GM12864 (cell line): ENCODE results near the gene EBPL.

Experiments
- DNase-seq: peaks from one replicate; pipeline ENCODE4 v3.0.0-alpha.2; 2011; ENCODE audit warnings: low read depth
- H3K4me3 ChIP-seq: 2 replicates; pipeline ENCODE4 v1.5.1; 2011; ENCODE audit warnings: mild to moderate bottlenecking, low read depth, low read length, control low read depth
- TF ChIP-seq, protein P1 (sequence below): IDR thresholded peaks from 2 replicates; pipeline ENCODE4 v1.5.1; 2011; ENCODE audit warnings: low read depth, mild to moderate bottlenecking, moderate library complexity, low read length, control low read depth, inconsistent platforms; ENCODE audit errors: missing control alignments

EBPL gene

DNA sequence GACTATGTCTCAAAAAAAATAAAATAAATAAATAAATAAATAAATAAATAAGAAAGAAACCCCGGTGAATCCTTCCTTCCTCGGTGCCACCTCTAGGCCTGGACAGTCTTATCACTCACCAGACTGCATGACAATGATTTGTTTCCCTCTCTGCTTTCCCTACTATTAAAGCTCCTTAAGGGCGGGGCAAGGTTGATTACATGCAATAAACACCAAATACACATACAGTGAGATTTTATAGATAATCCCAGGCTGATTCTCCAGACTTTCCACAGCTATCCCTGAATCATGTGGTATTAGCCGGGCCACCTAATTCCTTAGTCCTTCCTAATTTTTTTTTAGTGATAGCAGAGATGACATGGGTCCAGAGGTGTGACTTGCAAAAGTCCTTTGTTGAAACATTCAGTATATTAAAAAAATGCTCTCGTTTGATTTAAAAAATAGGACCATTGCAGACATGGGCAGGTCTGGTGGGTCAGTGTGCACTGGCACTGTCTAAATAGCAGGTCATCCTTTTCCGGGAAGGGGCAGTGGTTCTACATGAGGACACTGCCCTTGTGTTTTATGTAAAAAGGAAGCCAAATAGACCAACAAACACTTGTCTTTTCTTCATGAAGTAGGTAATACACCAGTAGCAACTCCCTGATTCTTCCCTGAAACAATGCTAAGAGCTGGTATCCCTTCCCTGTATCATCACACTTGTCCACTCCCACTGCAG lies 14.5 kb downstream of the EBPL start:
- TF ChIP-seq, protein P1, sequence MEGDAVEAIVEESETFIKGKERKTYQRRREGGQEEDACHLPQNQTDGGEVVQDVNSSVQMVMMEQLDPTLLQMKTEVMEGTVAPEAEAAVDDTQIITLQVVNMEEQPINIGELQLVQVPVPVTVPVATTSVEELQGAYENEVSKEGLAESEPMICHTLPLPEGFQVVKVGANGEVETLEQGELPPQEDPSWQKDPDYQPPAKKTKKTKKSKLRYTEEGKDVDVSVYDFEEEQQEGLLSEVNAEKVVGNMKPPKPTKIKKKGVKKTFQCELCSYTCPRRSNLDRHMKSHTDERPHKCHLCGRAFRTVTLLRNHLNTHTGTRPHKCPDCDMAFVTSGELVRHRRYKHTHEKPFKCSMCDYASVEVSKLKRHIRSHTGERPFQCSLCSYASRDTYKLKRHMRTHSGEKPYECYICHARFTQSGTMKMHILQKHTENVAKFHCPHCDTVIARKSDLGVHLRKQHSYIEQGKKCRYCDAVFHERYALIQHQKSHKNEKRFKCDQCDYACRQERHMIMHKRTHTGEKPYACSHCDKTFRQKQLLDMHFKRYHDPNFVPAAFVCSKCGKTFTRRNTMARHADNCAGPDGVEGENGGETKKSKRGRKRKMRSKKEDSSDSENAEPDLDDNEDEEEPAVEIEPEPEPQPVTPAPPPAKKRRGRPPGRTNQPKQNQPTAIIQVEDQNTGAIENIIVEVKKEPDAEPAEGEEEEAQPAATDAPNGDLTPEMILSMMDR, result no peak
- no peak for DNase-seq

DNA sequence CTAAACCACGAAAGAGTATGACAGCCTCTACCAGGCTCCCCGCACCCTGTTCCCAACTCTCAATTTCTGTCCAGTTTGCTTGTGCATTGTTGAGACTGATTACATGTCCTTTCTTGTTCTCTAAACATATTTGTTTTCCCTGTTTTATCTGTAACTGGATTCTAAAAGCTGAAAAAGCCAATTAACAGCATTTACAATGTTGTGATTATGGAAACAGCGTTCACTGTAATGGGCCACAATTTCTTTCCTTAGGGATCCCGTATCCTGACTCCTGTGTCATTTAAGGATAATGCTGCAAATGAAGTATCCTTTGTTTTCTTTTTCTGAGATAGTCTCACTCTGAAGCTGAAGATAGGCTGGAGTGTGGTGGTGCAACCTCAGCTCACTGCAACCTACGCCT lies 20.5 kb downstream of the EBPL start:
- no peak for DNase-seq
- TF ChIP-seq, protein P1, result no peak
- H3K4me3 ChIP-seq, result no peak overlapping the region

More for the DNA sequence above, 14.5 kb downstream of the EBPL start:
- no peak overlapping the region for H3K4me3 ChIP-seq

DNA sequence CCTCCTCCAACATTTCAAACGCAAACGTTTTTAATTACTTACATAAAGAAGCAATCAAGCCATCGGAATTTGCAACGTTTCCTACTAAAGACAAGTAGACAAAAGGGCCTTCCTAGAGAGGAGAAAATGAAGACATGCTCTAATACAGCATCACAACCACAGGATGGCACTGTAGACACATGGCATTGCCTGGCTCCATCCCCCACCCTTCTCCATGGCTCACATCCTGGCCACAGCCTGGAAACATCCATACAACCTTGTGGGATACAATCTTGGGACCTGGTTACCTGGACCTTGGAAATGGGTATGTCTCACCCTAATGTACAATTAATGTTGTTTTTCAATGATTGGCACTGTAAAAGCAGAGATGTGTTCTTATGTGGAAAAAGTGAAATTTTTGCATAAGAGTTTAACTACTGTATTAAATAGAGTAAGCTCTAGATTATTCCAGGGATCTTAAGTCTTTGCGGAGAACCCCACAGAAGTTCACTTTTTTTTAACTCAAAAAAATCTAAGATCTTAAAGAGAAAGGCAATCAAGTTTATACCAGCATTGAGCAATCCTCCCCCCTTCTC lies 21.5 kb downstream of the EBPL start:
- TF ChIP-seq, protein P1, result peak; percentile 51
- DNase-seq, result no peak
- no peak overlapping the region for H3K4me3 ChIP-seq

DNA sequence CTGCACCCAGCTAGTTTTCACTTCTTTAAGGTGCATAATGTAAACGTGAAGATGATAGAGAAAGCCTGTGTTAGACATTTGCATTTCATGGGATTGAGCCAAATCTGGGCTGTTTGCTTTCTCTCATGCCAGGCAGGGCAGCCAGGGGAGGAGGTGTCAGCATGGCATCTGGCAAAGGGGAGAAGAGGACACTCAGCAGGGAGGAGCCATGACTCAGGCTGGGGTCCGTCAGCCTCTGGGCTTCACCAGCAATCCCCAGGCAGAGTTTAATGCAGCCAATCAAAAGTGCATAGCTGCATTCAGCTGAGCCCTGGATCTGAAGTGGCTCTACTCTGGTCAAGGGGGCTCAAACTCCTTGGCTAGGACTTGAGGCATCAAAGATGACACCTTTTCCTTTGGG lies 23.5 kb downstream of the EBPL start:
- H3K4me3 ChIP-seq, result no peak overlapping the region
- DNase-seq, result no peak
- TF ChIP-seq, protein P1, result no peak

DNA sequence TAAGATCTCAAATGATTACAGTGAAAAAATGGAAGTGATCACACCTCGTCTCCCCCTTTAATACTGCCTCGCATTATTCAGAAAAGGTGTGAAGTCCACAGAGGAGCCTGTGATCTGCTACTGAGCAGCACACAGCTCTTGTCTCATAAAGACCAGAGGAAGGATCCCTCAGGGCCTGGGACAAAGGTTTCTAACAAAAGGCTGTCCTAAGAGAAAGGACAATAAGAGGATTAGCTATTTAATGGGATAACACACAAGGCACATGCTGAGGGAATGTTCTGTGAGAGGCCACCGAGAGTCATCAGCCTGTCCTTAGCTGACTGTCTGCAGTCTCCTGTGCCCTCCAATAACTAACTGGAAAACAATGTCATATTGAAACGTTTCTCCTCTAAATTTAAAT lies 26.7 kb downstream of the EBPL start:
- no peak for DNase-seq
- H3K4me3 ChIP-seq, result no peak overlapping the region
- TF ChIP-seq, protein P1, result no peak

DNA sequence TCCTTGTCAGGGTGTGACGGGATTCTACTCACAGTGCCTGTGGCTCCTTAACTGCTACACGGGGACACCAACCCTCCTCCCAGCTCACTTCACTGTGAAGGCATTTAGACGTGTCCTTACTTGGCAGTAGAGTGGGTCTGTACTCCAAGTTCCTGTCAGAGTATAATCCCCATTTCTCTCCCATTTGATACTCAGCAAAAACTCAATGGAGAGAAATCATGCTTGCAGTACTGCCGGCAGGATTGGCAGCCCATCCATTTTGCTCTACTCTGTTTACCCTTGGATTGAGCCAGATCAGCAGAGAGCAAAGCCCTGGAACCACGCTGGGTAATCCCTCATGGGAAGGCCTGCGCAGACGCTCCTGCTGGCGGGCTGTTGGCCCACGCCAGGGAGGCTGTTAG lies 34.0 kb downstream of the EBPL start:
- no peak overlapping the region for H3K4me3 ChIP-seq
- TF ChIP-seq, protein P1, result no peak
- DNase-seq, result no peak

DNA sequence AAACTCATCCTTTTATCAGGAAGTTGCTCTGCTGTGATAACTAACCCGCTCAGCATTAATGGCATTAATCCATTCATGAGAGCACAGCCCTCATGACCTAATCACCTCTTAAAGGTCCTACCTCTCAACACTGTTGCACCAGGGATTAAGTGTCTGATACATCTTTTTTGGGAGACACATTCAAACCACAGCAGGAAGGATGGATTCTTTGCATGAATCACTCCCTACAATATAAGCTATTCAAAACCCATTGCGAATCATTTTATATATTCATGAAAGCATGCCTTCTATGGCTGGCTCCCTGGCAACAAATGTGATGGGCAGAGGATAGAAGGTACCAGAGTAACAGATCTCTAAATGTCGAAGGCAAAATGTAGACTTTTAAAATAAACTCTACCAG lies 35.4 kb downstream of the EBPL start:
- TF ChIP-seq, protein P1, result no peak
- no peak for DNase-seq
- no peak overlapping the region for H3K4me3 ChIP-seq
